Suprapubic skin (tissue), 4 donors: ENCODE results near the gene MUC20. TPM values are rescaled to one million over a fixed set of nuclear protein-coding genes. Genes with fewer than 3 reads are reported as not detected.
"Not testable (repeated sequence)": the region's sequence is repeated elsewhere in the genome, so short reads cannot be mapped to it uniquely, and the experiment has no call there.

Experiments used
- DNase-seq, 2 donors: peaks; one replicate each; pipeline ENCODE4 v3.0.0-alpha.2; 2019; ENCODE audit warnings: low spot score in 2 of 2
- H3K27ac ChIP-seq: fragments of 200-600 bp; sonication (generic); one replicate; pipeline ENCODE4 v1.5.1; 2019
- H3K27me3 ChIP-seq: fragments of 200-600 bp; sonication (generic); one replicate; pipeline ENCODE4 v1.5.1; 2019
- H3K36me3 ChIP-seq: fragments of 200-600 bp; sonication (generic); one replicate; pipeline ENCODE4 v1.5.1; 2019
- H3K4me1 ChIP-seq: fragments of 200-600 bp; sonication (generic); one replicate; pipeline ENCODE4 v1.5.1; 2019
- H3K4me3 ChIP-seq: fragments of 200-600 bp; sonication (generic); one replicate; pipeline ENCODE4 v1.5.1; 2019; ENCODE audit warnings: mild to moderate bottlenecking
- H3K9me3 ChIP-seq: fragments of 200-600 bp; sonication (generic); one replicate; pipeline ENCODE4 v1.5.1; 2019
- CTCF ChIP-seq, 2 donors: fragments of 200-600 bp in 1 of 2; fragments of 450-650 bp in 1 of 2; sonication (generic) in 1 of 2; IDR thresholded peaks; one replicate each; pipeline ENCODE4 v1.5.1; 2016 to 2019; ENCODE audit warnings: antibody characterized with exemption in 2 of 2, mild to moderate bottlenecking in 1 of 2, moderate library complexity in 1 of 2
- EP300 ChIP-seq: sonication (generic); formaldehyde crosslinking; IDR thresholded peaks from one replicate; pipeline ENCODE4 v1.6.1; 2017; ENCODE audit warnings: antibody characterized with exemption
- POLR2A ChIP-seq, 2 donors: fragments of 450-650 bp; IDR thresholded peaks; one replicate each; pipeline ENCODE4 v1.6.1; 2017; ENCODE audit warnings: antibody characterized with exemption in 2 of 2, mild to moderate bottlenecking in 2 of 2, moderate library complexity in 2 of 2
- POLR2AphosphoS5 ChIP-seq, 3 donors: sonication (generic); formaldehyde crosslinking; IDR thresholded peaks; one replicate each; pipeline ENCODE4 v1.6.1; 2017; ENCODE audit warnings: antibody characterized with exemption in 3 of 3
- WGBS: methylation state at CpG from one replicate; pipeline ENCODE4 v1.1.5; 2018; 5-methylcytosine and 5-hydroxymethylcytosine counted together
- total RNA-seq, 4 donors: library from RNA; depleted of rRNA; stranded (reverse); fragments of >200 nt; gene quantifications; one replicate each; pipeline ENCODE4 v1.1.0, GENCODE V29; 2016

MUC20 gene
- total RNA-seq, 4 donors from 2014 or later, result 0.26 to 53.4 (median 2.8) TPM

GRCh38 chr3:195715134-195715533 lies 5.6 kb upstream of the MUC20 start:
- Histone ChIP-seq H3K4me1 (peaks cover 3% of the 10 kb centered on the region), H3K36me3 (peaks cover 32% of the 10 kb centered on the region), H3K27ac (no peak overlapping the region), H3K27me3 (no peaks in the 10 kb centered on the region), H3K4me3 (no peak overlapping the region), H3K9me3 (no peaks in the 10 kb centered on the region)
- TF ChIP-seq POLR2A (IDR thresholded peaks at IDR 0.05), result no peak
- TF ChIP-seq EP300, result no peak
- no peak for TF ChIP-seq CTCF (IDR thresholded peaks at IDR 0.05)
- DNase-seq, result no peak
- 66% methylated on average over 4 of the region's 4 CpGs for WGBS

GRCh38 chr3:195715583-195716266 lies 5.1 kb upstream of the MUC20 start:
- Histone ChIP-seq H3K36me3 (peaks cover 32% of the 10 kb centered on the region), H3K9me3 (no peaks in the 10 kb centered on the region), H3K27me3 (no peaks in the 10 kb centered on the region), H3K4me3 (no peak overlapping the region), H3K4me1 (peaks cover 4% of the 10 kb centered on the region), H3K27ac (no peak overlapping the region)
- DNase-seq, result no peak
- TF ChIP-seq CTCF (IDR thresholded peaks at IDR 0.05), result no peak
- no peak for TF ChIP-seq EP300
- TF ChIP-seq POLR2AphosphoS5 (IDR thresholded peaks at IDR 0.05), result no peak
- TF ChIP-seq POLR2A (IDR thresholded peaks at IDR 0.05), result no peak
- WGBS, result 82% methylated on average over 14 of the region's 14 CpGs

- WGBS, result 71% methylated on average over 9 of the region's 9 CpGs
These were observed 3.4 kb upstream of the MUC20 start for GRCh38 chr3:195717416-195717815.

GRCh38 chr3:195717852-195718476 lies 2.8 kb upstream of the MUC20 start:
- H3K27ac ChIP-seq, result no peak overlapping the region
- H3K9me3 ChIP-seq, result no peaks in the 10 kb centered on the region
- DNase-seq, result no peak
- TF ChIP-seq POLR2A (IDR thresholded peaks at IDR 0.05) (no peak), POLR2AphosphoS5 (IDR thresholded peaks at IDR 0.05) (no peak), EP300 (no peak), CTCF (IDR thresholded peaks at IDR 0.05) (no peak)
- H3K4me3 ChIP-seq, result no peak overlapping the region
- H3K27me3 ChIP-seq, result no peaks in the 10 kb centered on the region
- H3K36me3 ChIP-seq, result peaks cover 19% of the 10 kb centered on the region
- H3K4me1 ChIP-seq, result peaks cover 7% of the 10 kb centered on the region
- WGBS, result 62% methylated on average over 5 of the region's 5 CpGs

More at GRCh38 chr3:195717416-195717815, 3.4 kb upstream of the MUC20 start:
- peaks cover 7% of the 10 kb centered on the region for H3K4me1 ChIP-seq
- peaks cover 19% of the 10 kb centered on the region for H3K36me3 ChIP-seq
- no peak overlapping the region for H3K4me3 ChIP-seq
- no peak for DNase-seq
- H3K27me3 ChIP-seq, result no peaks in the 10 kb centered on the region
- TF ChIP-seq CTCF (IDR thresholded peaks at IDR 0.05) (no peak), EP300 (no peak), POLR2AphosphoS5 (IDR thresholded peaks at IDR 0.05) (no peak), POLR2A (IDR thresholded peaks at IDR 0.05) (no peak)
- H3K27ac ChIP-seq, result no peak overlapping the region
- no peaks in the 10 kb centered on the region for H3K9me3 ChIP-seq

- peaks cover 7% of the 10 kb centered on the region for H3K4me1 ChIP-seq
- H3K27me3 ChIP-seq, result no peaks in the 10 kb centered on the region
- H3K27ac ChIP-seq, result no peak overlapping the region
- H3K9me3 ChIP-seq, result no peaks in the 10 kb centered on the region
- DNase-seq, result no peak
- peaks cover 19% of the 10 kb centered on the region for H3K36me3 ChIP-seq
- no peak for TF ChIP-seq POLR2AphosphoS5 (IDR thresholded peaks at IDR 0.05)
- no peak for TF ChIP-seq EP300
- TF ChIP-seq CTCF (IDR thresholded peaks at IDR 0.05), result no peak
- TF ChIP-seq POLR2A (IDR thresholded peaks at IDR 0.05), result no peak
- no peak overlapping the region for H3K4me3 ChIP-seq
- WGBS, result 74% methylated on average over 7 of the region's 7 CpGs
These were observed 2.2 kb upstream of the MUC20 start for GRCh38 chr3:195718477-195718984.

- 75% methylated on average over 16 of the region's 16 CpGs for WGBS
These were observed 1.1 kb upstream of the MUC20 start for GRCh38 chr3:195719514-195720254.

More at GRCh38 chr3:195719514-195720254, 1.1 kb upstream of the MUC20 start:
- peaks cover 14% of the 10 kb centered on the region for H3K36me3 ChIP-seq
- not testable (repeated sequence) for DNase-seq, H3K27ac ChIP-seq, H3K27me3 ChIP-seq, H3K9me3 ChIP-seq, H3K4me3 ChIP-seq, H3K4me1 ChIP-seq
